HG03432 (cell line): ENCODE measurements around the gene GPR119.
"Not testable (repeated sequence)": the region's sequence is repeated elsewhere in the genome, so short reads cannot be mapped to it uniquely, and the experiment has no call there.

ENCODE experiments used
- ATAC-seq: cut with Tn5 transposase; IDR thresholded peaks from one replicate; pipeline ENCODE4 v1.9.1; 2021; ENCODE audit warnings: mild to moderate bottlenecking, moderate library complexity; ENCODE audit not compliant: unreplicated experiment

Gene GPR119

GRCh38 chrX:130385520-130385919 is at the start of gene GPR119:
TSS of gene GPR119 (minus strand) at chrX:130385674. CDS start at chrX:130385447, 227 bp downstream.
- no peak for ATAC-seq

- not testable (repeated sequence) for ATAC-seq
These were observed 43.8 kb upstream of the GPR119 start for GRCh38 chrX:130429236-130429635.

- ATAC-seq: no peak
These were observed 41.1 kb upstream of the GPR119 start for GRCh38 chrX:130426531-130426930.

- ATAC-seq: no peak
These were observed 33.8 kb upstream of the GPR119 start for GRCh38 chrX:130419263-130419662.

GRCh38 chrX:130418740-130419139 is 33.3 kb upstream of the GPR119 start:
- no peak for ATAC-seq

GRCh38 chrX:130418066-130418465 is 32.6 kb upstream of the GPR119 start:
- peak; percentile 44 for ATAC-seq

GRCh38 chrX:130416785-130417184 is 31.3 kb upstream of the GPR119 start:
- no peak for ATAC-seq

- ATAC-seq: no peak
These were observed 29.7 kb upstream of the GPR119 start for GRCh38 chrX:130415201-130415600.

- ATAC-seq: no peak
These were observed 29.3 kb upstream of the GPR119 start for GRCh38 chrX:130414800-130415199.

GRCh38 chrX:130413415-130413814 is 27.9 kb upstream of the GPR119 start:
- no peak for ATAC-seq

GRCh38 chrX:130402208-130402684 is 16.8 kb upstream of the GPR119 start:
- no peak for ATAC-seq

GRCh38 chrX:130401415-130402207 is 16.1 kb upstream of the GPR119 start, which contains the start of gene RBMX2:
TSS of gene RBMX2 (plus strand) at chrX:130401987. CDS start at chrX:130402033, 46 bp downstream.
- peak; percentile 99 for ATAC-seq

GRCh38 chrX:130395341-130395740 is 9.9 kb upstream of the GPR119 start:
- no peak for ATAC-seq

GRCh38 chrX:130393451-130394074 is 8.1 kb upstream of the GPR119 start:
- ATAC-seq: no peak

- ATAC-seq: no peak
These were observed 934 bp upstream of the GPR119 start for GRCh38 chrX:130386408-130386808.

GRCh38 chrX:130378024-130378669 is 7.3 kb downstream of the GPR119 start:
- ATAC-seq: no peak

GRCh38 chrX:130376077-130376476 is 9.4 kb downstream of the GPR119 start:
- no peak for ATAC-seq

GRCh38 chrX:130352050-130352449 is 33.4 kb downstream of the GPR119 start:
- not testable (repeated sequence) for ATAC-seq

- no peak for ATAC-seq
These were observed 33.9 kb downstream of the GPR119 start for GRCh38 chrX:130351567-130351966.

- ATAC-seq: no peak
These were observed 38.2 kb downstream of the GPR119 start for GRCh38 chrX:130347321-130347720.

- no peak for ATAC-seq
These were observed 42.1 kb downstream of the GPR119 start for GRCh38 chrX:130343411-130343810.

GRCh38 chrX:130340271-130340670 is 45.2 kb downstream of the GPR119 start:
- peak; percentile 13 for ATAC-seq
